Right forelimb (tissue), 1 donor: ENCODE data around the gene WDFY1.

Experiments
- DNase-seq: peaks from one replicate; pipeline ENCODE4 v3.0.0-alpha.2; 2018

The WDFY1 gene

GRCh38 chr2:223944703-223945531 is at the start of gene WDFY1:
Gene WDFY1, minus strand, starts transcription at chr2:223945335. Its CDS starts 51 bp downstream, at chr2:223945284.
- DNase-seq = peak; percentile 93

GRCh38 chr2:223994562-223995162 is 49.5 kb upstream of the WDFY1 start:
- DNase-seq = no peak

- DNase-seq = peak; percentile 64
Measured at GRCh38 chr2:223993634-223994232, 48.6 kb upstream of the WDFY1 start.

- no peak for DNase-seq
Measured at GRCh38 chr2:223991611-223992010, 46.5 kb upstream of the WDFY1 start.

- DNase-seq = no peak
Measured at GRCh38 chr2:223989856-223990232, 44.7 kb upstream of the WDFY1 start.

- no peak for DNase-seq
Measured at GRCh38 chr2:223989206-223989855, 44.2 kb upstream of the WDFY1 start.

- DNase-seq = no peak
Measured at GRCh38 chr2:223981241-223981640, 36.1 kb upstream of the WDFY1 start.

- DNase-seq = no peak
Measured at GRCh38 chr2:223980803-223981202, 35.7 kb upstream of the WDFY1 start.

GRCh38 chr2:223980397-223980735 is 35.2 kb upstream of the WDFY1 start:
- no peak for DNase-seq

GRCh38 chr2:223979730-223980396 is 34.7 kb upstream of the WDFY1 start:
- DNase-seq = no peak

- no peak for DNase-seq
Measured at GRCh38 chr2:223978451-223978850, 33.3 kb upstream of the WDFY1 start.

GRCh38 chr2:223976635-223977226 is 31.6 kb upstream of the WDFY1 start:
- DNase-seq = no peak

GRCh38 chr2:223973606-223974005 is 28.5 kb upstream of the WDFY1 start:
- DNase-seq = no peak

GRCh38 chr2:223972656-223973102 is 27.5 kb upstream of the WDFY1 start:
- no peak for DNase-seq

- DNase-seq = no peak
Measured at GRCh38 chr2:223971731-223972130, 26.6 kb upstream of the WDFY1 start.

- peak; percentile 56 for DNase-seq
Measured at GRCh38 chr2:223970343-223971128, 25.4 kb upstream of the WDFY1 start.

GRCh38 chr2:223969856-223970255 is 24.7 kb upstream of the WDFY1 start:
- DNase-seq = no peak

GRCh38 chr2:223969315-223969714 is 24.2 kb upstream of the WDFY1 start:
- no peak for DNase-seq

GRCh38 chr2:223967981-223968380 is 22.8 kb upstream of the WDFY1 start:
- DNase-seq = no peak

- DNase-seq = no peak
Measured at GRCh38 chr2:223959688-223960087, 14.6 kb upstream of the WDFY1 start.

- peak; percentile 98 for DNase-seq
Measured at GRCh38 chr2:223957092-223957851, 12.1 kb upstream of the WDFY1 start, which contains the start of gene MRPL44. Gene MRPL44, plus strand, starts transcription at chr2:223957463. Its CDS starts 10 bp downstream, at chr2:223957473.
